ENCODE results near the gene MEN1.

Gene MEN1

DNA sequence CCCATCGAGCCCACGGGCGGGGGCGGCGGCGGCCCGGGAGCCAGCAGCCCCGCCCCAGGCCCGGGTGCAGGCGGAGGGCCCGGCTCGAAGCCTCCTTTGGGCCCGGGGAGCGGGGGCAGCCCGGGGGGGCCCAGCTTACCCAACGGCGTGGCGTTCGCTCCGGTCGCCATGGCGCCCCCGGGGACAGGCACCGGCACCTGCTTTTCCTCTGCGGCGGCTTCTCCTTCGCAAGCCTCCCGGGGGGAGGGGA is 32.2 kb downstream of the MEN1 start (continued):
- TF ChIP-seq ZNF561 (tag by site-specific recombination; IDR thresholded peaks at IDR 0.05; ENCODE audit: borderline replicate concordance) (no peak), GLIS2 (tag by site-specific recombination; IDR thresholded peaks at IDR 0.05) (peak; percentile 18; the same call in 1 of the 2 replicates), OVOL3 (tag by site-specific recombination; IDR thresholded peaks at IDR 0.05) (no peak), ZBTB20 (tag by site-specific recombination; IDR thresholded peaks at IDR 0.05) (peak; percentile 41; the same call in 1 of the 2 replicates)
- TF ChIP-seq, protein P1, sequence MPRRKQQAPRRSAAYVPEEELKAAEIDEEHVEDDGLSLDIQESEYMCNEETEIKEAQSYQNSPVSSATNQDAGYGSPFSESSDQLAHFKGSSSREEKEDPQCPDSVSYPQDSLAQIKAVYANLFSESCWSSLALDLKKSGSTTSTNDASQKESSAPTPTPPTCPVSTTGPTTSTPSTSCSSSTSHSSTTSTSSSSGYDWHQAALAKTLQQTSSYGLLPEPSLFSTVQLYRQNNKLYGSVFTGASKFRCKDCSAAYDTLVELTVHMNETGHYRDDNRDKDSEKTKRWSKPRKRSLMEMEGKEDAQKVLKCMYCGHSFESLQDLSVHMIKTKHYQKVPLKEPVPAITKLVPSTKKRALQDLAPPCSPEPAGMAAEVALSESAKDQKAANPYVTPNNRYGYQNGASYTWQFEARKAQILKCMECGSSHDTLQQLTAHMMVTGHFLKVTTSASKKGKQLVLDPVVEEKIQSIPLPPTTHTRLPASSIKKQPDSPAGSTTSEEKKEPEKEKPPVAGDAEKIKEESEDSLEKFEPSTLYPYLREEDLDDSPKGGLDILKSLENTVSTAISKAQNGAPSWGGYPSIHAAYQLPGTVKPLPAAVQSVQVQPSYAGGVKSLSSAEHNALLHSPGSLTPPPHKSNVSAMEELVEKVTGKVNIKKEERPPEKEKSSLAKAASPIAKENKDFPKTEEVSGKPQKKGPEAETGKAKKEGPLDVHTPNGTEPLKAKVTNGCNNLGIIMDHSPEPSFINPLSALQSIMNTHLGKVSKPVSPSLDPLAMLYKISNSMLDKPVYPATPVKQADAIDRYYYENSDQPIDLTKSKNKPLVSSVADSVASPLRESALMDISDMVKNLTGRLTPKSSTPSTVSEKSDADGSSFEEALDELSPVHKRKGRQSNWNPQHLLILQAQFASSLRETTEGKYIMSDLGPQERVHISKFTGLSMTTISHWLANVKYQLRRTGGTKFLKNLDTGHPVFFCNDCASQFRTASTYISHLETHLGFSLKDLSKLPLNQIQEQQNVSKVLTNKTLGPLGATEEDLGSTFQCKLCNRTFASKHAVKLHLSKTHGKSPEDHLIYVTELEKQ (tag by site-specific recombination; IDR thresholded peaks at IDR 0.05; ENCODE audit: borderline replicate concordance) = no peak

DNA sequence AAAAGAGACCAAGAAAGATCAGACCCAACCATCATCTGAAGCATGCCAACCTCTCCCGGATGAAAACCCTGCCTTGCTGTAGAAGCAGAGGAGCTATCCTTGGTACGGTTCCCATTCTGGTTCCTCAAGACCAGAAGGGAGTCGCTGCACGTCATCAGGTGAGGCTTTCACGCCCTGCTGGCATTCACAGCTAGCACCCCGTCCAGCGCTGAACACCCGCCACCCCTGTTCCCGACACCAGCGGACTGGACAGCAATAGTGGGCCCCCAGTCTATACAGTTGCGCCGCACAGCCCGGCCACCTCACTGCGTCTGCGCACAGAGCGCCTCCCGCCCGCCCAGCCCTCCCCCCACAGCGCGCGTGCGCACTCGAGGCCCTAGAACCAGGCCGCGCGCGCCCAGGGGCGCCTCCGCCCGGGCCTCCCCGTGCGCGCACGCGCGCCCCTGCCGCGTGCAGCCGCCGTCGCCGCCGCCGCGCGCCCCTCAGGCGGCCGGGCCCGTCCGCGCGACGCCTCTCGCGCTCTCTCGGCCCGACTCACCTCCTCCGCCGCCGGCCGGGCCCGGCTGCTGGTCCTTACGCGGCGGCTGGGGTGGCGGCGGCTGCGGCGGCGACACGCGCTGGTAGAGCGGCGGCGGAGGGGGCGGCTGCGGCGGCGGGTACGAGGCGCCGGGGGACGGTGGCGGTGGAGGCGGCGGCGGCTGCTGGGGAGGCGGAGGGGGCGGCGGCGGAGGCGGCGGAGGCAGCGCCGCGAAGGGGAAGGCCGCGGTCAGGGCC is 32.7 kb downstream of the MEN1 start:
- CTCF ChIA-PET = interaction anchor here (0.6 to 2.8 kb wide), 5 partner anchors 10 to 89 kb away, joined by 3 to 13 read pairs (median 4); partner anchors contain the start of gene RASGRP2
- TF ChIP-seq ZNF473 (tag by site-specific recombination; IDR thresholded peaks at IDR 0.05) (no peak), HOXA7 (CRISPR knock-in tag; IDR thresholded peaks at IDR 0.05; ENCODE audit: borderline replicate concordance) (no peak), GLIS2 (tag by site-specific recombination; IDR thresholded peaks at IDR 0.05) (peak; percentile 20; the same call in 1 of the 2 replicates), ZNF530 (tag by site-specific recombination; IDR thresholded peaks at IDR 0.05; ENCODE audit: low read depth) (no peak), SP2 (tag by site-specific recombination; IDR thresholded peaks at IDR 0.05) (peak; percentile 16; the same call in 1 of the 2 replicates), ZNF776 (tag by site-specific recombination; IDR thresholded peaks at IDR 0.05; ENCODE audit: borderline replicate concordance) (no peak), ZBTB17 (tag by site-specific recombination; IDR thresholded peaks at IDR 0.05) (0 out of 2 replicates have a peak, but pooled peaks have one; percentile 9), MEIS1 (CRISPR knock-in tag; IDR thresholded peaks at IDR 0.05; ENCODE audit: borderline replicate concordance) (no peak), ZNF354C (tag by site-specific recombination; IDR thresholded peaks at IDR 0.05; ENCODE audit: borderline replicate concordance, low read depth) (no peak), ZBTB8A (tag by site-specific recombination; IDR thresholded peaks at IDR 0.05) (no peak), ZEB2 (tag by site-specific recombination; IDR thresholded peaks at IDR 0.05) (no peak), ZNF571 (tag by site-specific recombination; IDR thresholded peaks at IDR 0.05) (no peak), ZNF560 (tag by site-specific recombination; IDR thresholded peaks at IDR 0.05; ENCODE audit: borderline replicate concordance) (no peak), ZNF664 (tag by site-specific recombination; IDR thresholded peaks at IDR 0.05) (no peak)
- TF ChIP-seq, protein P2, sequence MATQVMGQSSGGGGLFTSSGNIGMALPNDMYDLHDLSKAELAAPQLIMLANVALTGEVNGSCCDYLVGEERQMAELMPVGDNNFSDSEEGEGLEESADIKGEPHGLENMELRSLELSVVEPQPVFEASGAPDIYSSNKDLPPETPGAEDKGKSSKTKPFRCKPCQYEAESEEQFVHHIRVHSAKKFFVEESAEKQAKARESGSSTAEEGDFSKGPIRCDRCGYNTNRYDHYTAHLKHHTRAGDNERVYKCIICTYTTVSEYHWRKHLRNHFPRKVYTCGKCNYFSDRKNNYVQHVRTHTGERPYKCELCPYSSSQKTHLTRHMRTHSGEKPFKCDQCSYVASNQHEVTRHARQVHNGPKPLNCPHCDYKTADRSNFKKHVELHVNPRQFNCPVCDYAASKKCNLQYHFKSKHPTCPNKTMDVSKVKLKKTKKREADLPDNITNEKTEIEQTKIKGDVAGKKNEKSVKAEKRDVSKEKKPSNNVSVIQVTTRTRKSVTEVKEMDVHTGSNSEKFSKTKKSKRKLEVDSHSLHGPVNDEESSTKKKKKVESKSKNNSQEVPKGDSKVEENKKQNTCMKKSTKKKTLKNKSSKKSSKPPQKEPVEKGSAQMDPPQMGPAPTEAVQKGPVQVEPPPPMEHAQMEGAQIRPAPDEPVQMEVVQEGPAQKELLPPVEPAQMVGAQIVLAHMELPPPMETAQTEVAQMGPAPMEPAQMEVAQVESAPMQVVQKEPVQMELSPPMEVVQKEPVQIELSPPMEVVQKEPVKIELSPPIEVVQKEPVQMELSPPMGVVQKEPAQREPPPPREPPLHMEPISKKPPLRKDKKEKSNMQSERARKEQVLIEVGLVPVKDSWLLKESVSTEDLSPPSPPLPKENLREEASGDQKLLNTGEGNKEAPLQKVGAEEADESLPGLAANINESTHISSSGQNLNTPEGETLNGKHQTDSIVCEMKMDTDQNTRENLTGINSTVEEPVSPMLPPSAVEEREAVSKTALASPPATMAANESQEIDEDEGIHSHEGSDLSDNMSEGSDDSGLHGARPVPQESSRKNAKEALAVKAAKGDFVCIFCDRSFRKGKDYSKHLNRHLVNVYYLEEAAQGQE (tag by site-specific recombination; IDR thresholded peaks at IDR 0.05) = peak; percentile 96
- TF ChIP-seq, protein P3, sequence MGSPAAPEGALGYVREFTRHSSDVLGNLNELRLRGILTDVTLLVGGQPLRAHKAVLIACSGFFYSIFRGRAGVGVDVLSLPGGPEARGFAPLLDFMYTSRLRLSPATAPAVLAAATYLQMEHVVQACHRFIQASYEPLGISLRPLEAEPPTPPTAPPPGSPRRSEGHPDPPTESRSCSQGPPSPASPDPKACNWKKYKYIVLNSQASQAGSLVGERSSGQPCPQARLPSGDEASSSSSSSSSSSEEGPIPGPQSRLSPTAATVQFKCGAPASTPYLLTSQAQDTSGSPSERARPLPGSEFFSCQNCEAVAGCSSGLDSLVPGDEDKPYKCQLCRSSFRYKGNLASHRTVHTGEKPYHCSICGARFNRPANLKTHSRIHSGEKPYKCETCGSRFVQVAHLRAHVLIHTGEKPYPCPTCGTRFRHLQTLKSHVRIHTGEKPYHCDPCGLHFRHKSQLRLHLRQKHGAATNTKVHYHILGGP (tag by site-specific recombination; IDR thresholded peaks at IDR 0.05) = no peak
- TF ChIP-seq, protein P4, sequence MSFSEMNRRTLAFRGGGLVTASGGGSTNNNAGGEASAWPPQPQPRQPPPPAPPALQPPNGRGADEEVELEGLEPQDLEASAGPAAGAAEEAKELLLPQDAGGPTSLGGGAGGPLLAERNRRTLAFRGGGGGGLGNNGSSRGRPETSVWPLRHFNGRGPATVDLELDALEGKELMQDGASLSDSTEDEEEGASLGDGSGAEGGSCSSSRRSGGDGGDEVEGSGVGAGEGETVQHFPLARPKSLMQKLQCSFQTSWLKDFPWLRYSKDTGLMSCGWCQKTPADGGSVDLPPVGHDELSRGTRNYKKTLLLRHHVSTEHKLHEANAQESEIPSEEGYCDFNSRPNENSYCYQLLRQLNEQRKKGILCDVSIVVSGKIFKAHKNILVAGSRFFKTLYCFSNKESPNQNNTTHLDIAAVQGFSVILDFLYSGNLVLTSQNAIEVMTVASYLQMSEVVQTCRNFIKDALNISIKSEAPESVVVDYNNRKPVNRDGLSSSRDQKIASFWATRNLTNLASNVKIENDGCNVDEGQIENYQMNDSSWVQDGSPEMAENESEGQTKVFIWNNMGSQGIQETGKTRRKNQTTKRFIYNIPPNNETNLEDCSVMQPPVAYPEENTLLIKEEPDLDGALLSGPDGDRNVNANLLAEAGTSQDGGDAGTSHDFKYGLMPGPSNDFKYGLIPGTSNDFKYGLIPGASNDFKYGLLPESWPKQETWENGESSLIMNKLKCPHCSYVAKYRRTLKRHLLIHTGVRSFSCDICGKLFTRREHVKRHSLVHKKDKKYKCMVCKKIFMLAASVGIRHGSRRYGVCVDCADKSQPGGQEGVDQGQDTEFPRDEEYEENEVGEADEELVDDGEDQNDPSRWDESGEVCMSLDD (tag by site-specific recombination; IDR thresholded peaks at IDR 0.05) = no peak
- TF ChIP-seq, protein P5, sequence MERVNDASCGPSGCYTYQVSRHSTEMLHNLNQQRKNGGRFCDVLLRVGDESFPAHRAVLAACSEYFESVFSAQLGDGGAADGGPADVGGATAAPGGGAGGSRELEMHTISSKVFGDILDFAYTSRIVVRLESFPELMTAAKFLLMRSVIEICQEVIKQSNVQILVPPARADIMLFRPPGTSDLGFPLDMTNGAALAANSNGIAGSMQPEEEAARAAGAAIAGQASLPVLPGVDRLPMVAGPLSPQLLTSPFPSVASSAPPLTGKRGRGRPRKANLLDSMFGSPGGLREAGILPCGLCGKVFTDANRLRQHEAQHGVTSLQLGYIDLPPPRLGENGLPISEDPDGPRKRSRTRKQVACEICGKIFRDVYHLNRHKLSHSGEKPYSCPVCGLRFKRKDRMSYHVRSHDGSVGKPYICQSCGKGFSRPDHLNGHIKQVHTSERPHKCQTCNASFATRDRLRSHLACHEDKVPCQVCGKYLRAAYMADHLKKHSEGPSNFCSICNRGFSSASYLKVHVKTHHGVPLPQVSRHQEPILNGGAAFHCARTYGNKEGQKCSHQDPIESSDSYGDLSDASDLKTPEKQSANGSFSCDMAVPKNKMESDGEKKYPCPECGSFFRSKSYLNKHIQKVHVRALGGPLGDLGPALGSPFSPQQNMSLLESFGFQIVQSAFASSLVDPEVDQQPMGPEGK (tag by site-specific recombination; IDR thresholded peaks at IDR 0.05) = peak; percentile 42; the same call in 1 of the 2 replicates

More for the DNA sequence above, 32.7 kb downstream of the MEN1 start:
- POLR2A ChIA-PET = interaction anchor here (1.6 to 2.0 kb wide), 3 partner anchors 10 to 17 kb away, joined by 6 to 16 read pairs (median 7); partner anchors contain the start of gene PYGM
- H3K36me3 ChIP-seq (ENCODE audit: control insufficient read depth in 2 of 2, insufficient read depth in 1 of 2, low read length in 2 of 2) = peaks cover 32 to 53% of the 10 kb centered on the region in 2 experiments
- no peaks in the 10 kb centered on the region for H3K9me3 ChIP-seq (ENCODE audit: control insufficient read depth, insufficient read depth, low read depth, low read length)
- H3K27ac ChIP-seq (ENCODE audit: extremely low read depth, low read depth, low read length) = peak overlapping the region; percentile 97
- no peaks in the 10 kb centered on the region for H3K4me1 ChIP-seq (ENCODE audit: control insufficient read depth, insufficient read depth, low read length)
- H3K4me3 ChIP-seq (ENCODE audit: low read depth, low read length) = peak overlapping the region; percentile 96

Data from HEK293 (cell line).